Glutamatergic neuron (in vitro differentiated cells): ENCODE data around the gene TRIP11. TPM values are rescaled to one million over a fixed set of nuclear protein-coding genes. Genes with fewer than 3 reads are reported as not detected.

Experiments used
- DNase-seq: peaks from one replicate; pipeline ENCODE4 v3.0.0; 2022
- H3K27ac Mint-ChIP-seq: one replicate; pipeline ENCODE4 v1.8.0; 2020; ENCODE audit warnings: mild to moderate bottlenecking, mixed read lengths, inconsistent platforms; ENCODE audit not compliant: unreplicated experiment
- H3K27me3 Mint-ChIP-seq: one replicate; pipeline ENCODE4 v1.8.0; 2020; ENCODE audit warnings: mild to moderate bottlenecking, moderate library complexity, mixed read lengths, inconsistent platforms; ENCODE audit not compliant: unreplicated experiment
- H3K36me3 Mint-ChIP-seq: one replicate; pipeline ENCODE4 v1.8.0; 2020; ENCODE audit warnings: mild to moderate bottlenecking, mixed read lengths, inconsistent platforms; ENCODE audit not compliant: unreplicated experiment
- H3K4me1 Mint-ChIP-seq: one replicate; pipeline ENCODE4 v1.8.0; 2020; ENCODE audit warnings: mild to moderate bottlenecking, low read depth, mixed read lengths, inconsistent platforms; ENCODE audit not compliant: unreplicated experiment
- H3K4me3 Mint-ChIP-seq: one replicate; pipeline ENCODE4 v1.8.0; 2020; ENCODE audit warnings: mild to moderate bottlenecking, mixed read lengths, inconsistent platforms; ENCODE audit not compliant: unreplicated experiment
- H3K9me3 Mint-ChIP-seq: one replicate; pipeline ENCODE4 v1.8.0; 2020; ENCODE audit warnings: mild to moderate bottlenecking, moderate library complexity, mixed read lengths, inconsistent platforms; ENCODE audit not compliant: unreplicated experiment
- total RNA-seq: library from RNA; stranded (reverse); fragmentation: NEBNext Ultra II Directional; extraction: Animal tissue kit (Norgen Biotek cat#: 25700); gene quantifications from one replicate; pipeline ENCODE4 v1.2.1, GENCODE V29; 2021; ENCODE audit not compliant: unreplicated experiment
- TF ChIP-seq, protein P1 (sequence below): fragments of 200-600 bp; sonication (generic); IDR thresholded peaks from one replicate; pipeline ENCODE4 v1.5.0; 2021; ENCODE audit not compliant: partially characterized antibody, unreplicated experiment

Gene TRIP11
- total RNA-seq, 1 donor from 2014 or later: 33.8 TPM

- H3K4me1 Mint-ChIP-seq: no peaks in the 10 kb centered on the region
- DNase-seq: no peak
- no peak overlapping the region for H3K27ac Mint-ChIP-seq
- H3K9me3 Mint-ChIP-seq: no peaks in the 10 kb centered on the region
- H3K4me3 Mint-ChIP-seq: no peak overlapping the region
- TF ChIP-seq, protein P1, sequence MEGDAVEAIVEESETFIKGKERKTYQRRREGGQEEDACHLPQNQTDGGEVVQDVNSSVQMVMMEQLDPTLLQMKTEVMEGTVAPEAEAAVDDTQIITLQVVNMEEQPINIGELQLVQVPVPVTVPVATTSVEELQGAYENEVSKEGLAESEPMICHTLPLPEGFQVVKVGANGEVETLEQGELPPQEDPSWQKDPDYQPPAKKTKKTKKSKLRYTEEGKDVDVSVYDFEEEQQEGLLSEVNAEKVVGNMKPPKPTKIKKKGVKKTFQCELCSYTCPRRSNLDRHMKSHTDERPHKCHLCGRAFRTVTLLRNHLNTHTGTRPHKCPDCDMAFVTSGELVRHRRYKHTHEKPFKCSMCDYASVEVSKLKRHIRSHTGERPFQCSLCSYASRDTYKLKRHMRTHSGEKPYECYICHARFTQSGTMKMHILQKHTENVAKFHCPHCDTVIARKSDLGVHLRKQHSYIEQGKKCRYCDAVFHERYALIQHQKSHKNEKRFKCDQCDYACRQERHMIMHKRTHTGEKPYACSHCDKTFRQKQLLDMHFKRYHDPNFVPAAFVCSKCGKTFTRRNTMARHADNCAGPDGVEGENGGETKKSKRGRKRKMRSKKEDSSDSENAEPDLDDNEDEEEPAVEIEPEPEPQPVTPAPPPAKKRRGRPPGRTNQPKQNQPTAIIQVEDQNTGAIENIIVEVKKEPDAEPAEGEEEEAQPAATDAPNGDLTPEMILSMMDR: no peak
- no peaks in the 10 kb centered on the region for H3K36me3 Mint-ChIP-seq
- H3K27me3 Mint-ChIP-seq: no peaks in the 10 kb centered on the region
Observed at GRCh38 chr14:91997492-91997891, 42.4 kb downstream of the TRIP11 start.

DNA sequence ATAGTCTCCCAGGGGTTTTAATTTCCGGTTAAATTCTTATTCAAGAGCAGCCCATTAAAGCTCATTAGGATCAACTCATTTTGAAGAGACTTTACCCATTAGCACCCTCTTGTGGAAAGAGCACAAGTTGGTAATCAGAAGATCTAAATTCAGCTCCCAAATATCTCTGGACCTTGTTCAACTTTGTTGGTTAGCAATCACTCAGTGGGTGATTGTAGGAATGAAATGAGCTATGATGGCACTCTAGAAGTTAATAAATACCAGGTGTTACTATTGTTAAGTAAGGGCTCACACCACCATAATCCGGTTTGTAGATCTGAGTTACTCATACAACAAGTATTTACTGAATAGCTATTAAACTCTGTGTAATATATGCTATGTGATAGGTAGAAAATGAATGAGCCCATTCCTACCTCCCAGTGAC is 42.9 kb downstream of the TRIP11 start:
- Mint-ChIP-seq H3K9me3 (no peaks in the 10 kb centered on the region), H3K36me3 (no peaks in the 10 kb centered on the region), H3K27me3 (no peaks in the 10 kb centered on the region), H3K4me1 (no peaks in the 10 kb centered on the region), H3K27ac (no peak overlapping the region), H3K4me3 (no peak overlapping the region)
- DNase-seq: no peak
- TF ChIP-seq, protein P1: peak; percentile 50

GRCh38 chr14:91987192-91987591 is 52.7 kb downstream of the TRIP11 start:
- no peak for DNase-seq
- peaks cover 3% of the 10 kb centered on the region for H3K4me1 Mint-ChIP-seq
- no peak overlapping the region for H3K27ac Mint-ChIP-seq
- no peak overlapping the region for H3K4me3 Mint-ChIP-seq
- TF ChIP-seq, protein P1: no peak
- peaks cover 1% of the 10 kb centered on the region for H3K27me3 Mint-ChIP-seq
- peaks cover 2% of the 10 kb centered on the region for H3K9me3 Mint-ChIP-seq
- H3K36me3 Mint-ChIP-seq: no peaks in the 10 kb centered on the region

- H3K4me1 Mint-ChIP-seq: peaks cover 3% of the 10 kb centered on the region
- H3K36me3 Mint-ChIP-seq: no peaks in the 10 kb centered on the region
- no peak for DNase-seq
Observed at GRCh38 chr14:91985521-91986255, 54.2 kb downstream of the TRIP11 start.

GRCh38 chr14:91985008-91985407 is 54.9 kb downstream of the TRIP11 start:
- H3K36me3 Mint-ChIP-seq: no peaks in the 10 kb centered on the region
- H3K4me1 Mint-ChIP-seq: peaks cover 3% of the 10 kb centered on the region
- H3K9me3 Mint-ChIP-seq: peaks cover 2% of the 10 kb centered on the region
- no peak for DNase-seq
- no peak overlapping the region for H3K27ac Mint-ChIP-seq
- H3K27me3 Mint-ChIP-seq: peaks cover 1% of the 10 kb centered on the region
- no peak overlapping the region for H3K4me3 Mint-ChIP-seq
- TF ChIP-seq, protein P1: no peak

More at GRCh38 chr14:91985521-91986255, 54.2 kb downstream of the TRIP11 start:
- peaks cover 2% of the 10 kb centered on the region for H3K9me3 Mint-ChIP-seq
- H3K4me3 Mint-ChIP-seq: no peak overlapping the region
- peaks cover 1% of the 10 kb centered on the region for H3K27me3 Mint-ChIP-seq
- TF ChIP-seq, protein P1: no peak
- H3K27ac Mint-ChIP-seq: no peak overlapping the region
